ENCODE data around the gene LRWD1.

GRCh38 chr7:102425639-102426267 is 39.0 kb upstream of the LRWD1 start:
- TF ChIP-seq CTCF (IDR thresholded peaks at IDR 0.05) = no peak
- TF ChIP-seq POLR2A (IDR thresholded peaks at IDR 0.05) = no peak
- TF ChIP-seq POLR2AphosphoS5 (IDR thresholded peaks at IDR 0.05) = no peak
- TF ChIP-seq EP300 (IDR thresholded peaks at IDR 0.05) = no peak

All from gastroesophageal sphincter (tissue), 3 donors.